HG03060 (cell line): ENCODE results near the gene CFAP97D1.

Experiments used
- ATAC-seq: cut with Tn5 transposase; IDR thresholded peaks from one replicate; pipeline ENCODE4 v1.9.1; 2021; ENCODE audit warnings: low read depth, moderate number of reproducible peaks; ENCODE audit not compliant: unreplicated experiment

CFAP97D1 gene

GRCh38 chr17:43767713-43768059, 12.5 kb upstream of the CFAP97D1 start:
- no peak for ATAC-seq

GRCh38 chr17:43768382-43768781, 11.9 kb upstream of the CFAP97D1 start:
- ATAC-seq, result no peak

GRCh38 chr17:43768943-43769342, 11.3 kb upstream of the CFAP97D1 start:
- ATAC-seq, result no peak

DNA sequence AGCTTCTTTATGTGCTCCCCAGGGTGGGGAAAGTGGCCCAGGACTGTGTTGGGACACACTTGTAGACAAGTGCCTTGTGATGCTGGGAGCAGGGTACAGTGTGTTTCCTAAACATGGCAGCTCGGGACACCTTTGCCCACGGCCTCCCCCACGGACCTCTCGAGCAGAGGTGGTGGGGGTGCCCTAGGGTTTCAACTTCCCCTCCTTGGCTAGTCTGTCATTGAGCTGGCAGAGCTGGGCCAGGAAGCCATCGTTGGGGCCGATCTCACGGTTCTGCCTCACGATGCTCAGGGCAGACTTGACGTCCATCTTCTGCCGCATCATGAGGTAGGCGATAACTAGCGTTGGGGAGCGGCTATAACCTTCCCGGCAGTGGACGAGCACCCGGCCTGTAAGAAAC, 10.8 kb upstream of the CFAP97D1 start:
- no peak for ATAC-seq

DNA sequence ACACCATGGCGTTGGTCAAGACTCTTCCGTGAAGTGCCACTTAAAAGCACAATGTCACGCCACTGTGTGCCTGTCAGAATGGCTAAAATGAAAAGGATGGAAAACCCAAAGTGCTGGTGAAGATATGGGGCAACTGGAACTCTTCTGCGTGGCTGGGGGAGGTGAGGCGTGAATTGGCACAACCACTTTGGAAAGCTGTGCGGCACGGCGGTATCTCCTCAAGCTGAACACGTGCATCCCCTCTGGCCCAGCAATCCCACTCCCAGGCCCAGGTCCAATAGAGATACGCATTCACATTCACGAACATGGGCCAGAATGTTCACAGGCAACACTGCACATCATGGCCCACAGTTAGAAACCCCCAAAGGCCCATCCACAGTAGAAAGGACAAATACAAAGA, 10.4 kb upstream of the CFAP97D1 start:
- no peak for ATAC-seq

DNA sequence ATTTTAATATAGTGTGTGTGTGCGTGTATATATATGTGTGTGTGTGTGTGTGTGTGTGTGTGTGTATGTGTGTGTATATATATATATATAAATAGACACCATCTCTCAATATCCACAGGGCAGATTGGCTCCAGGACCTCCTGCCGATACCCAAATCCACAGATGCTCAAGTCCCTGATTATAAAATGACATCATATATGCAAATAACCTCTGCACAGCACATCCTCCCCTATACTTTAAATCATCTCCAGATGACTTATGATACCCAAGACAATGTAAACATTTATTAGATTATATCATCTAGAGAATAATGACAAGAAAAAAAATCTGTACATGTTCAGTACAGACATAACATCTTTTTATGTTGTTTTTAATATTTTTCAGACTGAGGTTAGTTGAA, 9.3 kb upstream of the CFAP97D1 start:
- no peak for ATAC-seq

DNA sequence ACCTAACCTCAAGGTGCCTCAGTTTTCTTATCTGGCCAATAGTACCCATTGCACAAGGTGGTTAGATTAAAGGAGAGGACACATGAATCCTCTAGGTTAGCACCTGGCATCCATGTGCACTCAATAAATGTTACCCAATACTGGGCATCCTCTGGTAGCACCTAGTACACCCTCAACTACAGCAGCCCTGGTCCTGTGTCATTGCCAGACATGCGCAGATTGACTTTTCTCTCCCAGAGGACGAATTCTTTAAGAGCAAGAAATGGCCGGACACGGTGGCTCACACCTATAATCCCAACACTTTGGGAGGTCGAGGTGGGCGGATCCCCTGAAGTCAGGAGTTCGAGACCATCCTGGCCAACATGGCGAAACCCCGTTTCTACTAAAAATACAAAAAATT, 8.8 kb upstream of the CFAP97D1 start:
- no peak for ATAC-seq

DNA sequence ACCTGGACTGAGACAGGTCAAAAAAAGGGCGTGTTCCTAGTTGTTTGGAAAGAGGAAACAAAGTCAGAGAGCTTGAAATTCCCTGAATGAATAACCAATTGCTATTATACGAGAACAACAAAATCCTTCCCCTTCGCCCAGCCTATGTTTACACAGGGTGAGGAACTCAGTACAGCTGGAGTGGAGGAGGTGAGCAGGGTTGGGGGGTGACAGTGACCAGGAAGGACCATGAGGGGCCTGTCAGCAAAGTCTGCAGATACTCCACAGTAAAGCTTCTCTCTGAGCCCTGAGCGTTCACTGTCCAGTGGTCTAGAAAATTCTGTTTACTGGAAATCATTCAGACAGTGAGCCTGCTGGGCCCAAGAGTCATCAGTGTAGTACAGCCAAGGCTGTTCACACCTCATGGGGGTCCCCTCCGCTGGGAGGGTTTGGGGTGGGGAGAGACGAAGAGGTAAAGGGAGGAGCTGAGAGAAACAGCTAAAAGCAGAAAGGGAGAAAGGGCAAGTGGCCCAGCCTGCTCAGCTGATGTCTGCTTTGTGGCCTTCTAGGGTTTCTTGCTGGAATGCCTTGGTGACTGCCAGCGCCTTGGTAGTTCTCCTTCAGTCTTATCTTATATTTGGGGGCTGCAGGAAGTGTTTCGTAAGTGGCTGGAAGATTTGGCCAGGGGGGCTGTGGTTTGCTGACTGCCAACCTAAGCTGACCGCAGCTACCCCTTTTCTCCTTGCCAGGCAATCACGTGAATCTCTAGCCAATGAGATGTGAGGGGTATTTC, 7.2 kb upstream of the CFAP97D1 start:
- no peak for ATAC-seq

- no peak for ATAC-seq
Measured at GRCh38 chr17:43774304-43775250, 5.7 kb upstream of the CFAP97D1 start.

DNA sequence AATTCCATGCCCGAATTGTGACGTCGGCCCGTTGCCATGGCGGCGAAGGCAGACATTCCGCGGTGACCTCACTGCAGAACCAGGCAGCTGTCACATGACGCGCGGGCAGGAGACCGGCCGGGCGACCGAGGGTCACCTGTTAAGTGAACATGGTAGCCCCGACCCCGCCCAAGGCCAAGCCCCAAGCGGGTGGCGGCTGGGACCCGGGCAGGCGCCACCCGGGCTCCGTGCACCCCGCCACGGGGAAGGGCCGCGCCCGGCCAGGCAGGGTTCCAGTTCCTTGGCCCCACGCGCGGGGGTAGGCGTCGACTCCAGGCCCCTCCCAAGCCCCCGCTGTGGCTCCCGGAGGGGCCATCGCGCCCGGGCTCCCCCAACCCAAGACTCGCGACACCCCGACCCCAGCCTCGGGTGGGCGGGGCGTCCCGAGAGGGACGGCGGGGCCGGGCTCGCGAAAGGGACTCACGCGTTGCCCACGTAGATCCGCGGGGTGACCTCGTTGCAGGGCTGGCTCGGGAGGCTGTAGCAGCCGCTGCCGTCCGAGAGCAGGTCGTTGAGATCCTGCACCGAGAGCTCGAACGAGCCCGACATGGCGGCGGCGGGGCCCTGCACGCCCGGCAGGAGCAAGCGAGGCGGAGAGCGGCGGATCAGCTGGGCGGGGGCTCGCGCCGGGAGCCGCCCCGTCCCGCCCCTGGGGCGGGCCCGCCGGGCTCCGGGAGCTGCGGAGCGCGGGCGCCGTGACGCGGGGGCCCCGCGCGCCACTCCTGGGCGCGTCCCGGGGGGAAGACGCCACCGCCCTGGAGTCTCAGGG, 1.7 kb upstream of the CFAP97D1 start, which contains the start of gene DUSP3:
Gene DUSP3, minus strand, starts transcription at position 641 of the 808 bp plus-strand sequence. Its CDS starts 53 bp downstream, at position 588.
- ATAC-seq, result no peak

DNA sequence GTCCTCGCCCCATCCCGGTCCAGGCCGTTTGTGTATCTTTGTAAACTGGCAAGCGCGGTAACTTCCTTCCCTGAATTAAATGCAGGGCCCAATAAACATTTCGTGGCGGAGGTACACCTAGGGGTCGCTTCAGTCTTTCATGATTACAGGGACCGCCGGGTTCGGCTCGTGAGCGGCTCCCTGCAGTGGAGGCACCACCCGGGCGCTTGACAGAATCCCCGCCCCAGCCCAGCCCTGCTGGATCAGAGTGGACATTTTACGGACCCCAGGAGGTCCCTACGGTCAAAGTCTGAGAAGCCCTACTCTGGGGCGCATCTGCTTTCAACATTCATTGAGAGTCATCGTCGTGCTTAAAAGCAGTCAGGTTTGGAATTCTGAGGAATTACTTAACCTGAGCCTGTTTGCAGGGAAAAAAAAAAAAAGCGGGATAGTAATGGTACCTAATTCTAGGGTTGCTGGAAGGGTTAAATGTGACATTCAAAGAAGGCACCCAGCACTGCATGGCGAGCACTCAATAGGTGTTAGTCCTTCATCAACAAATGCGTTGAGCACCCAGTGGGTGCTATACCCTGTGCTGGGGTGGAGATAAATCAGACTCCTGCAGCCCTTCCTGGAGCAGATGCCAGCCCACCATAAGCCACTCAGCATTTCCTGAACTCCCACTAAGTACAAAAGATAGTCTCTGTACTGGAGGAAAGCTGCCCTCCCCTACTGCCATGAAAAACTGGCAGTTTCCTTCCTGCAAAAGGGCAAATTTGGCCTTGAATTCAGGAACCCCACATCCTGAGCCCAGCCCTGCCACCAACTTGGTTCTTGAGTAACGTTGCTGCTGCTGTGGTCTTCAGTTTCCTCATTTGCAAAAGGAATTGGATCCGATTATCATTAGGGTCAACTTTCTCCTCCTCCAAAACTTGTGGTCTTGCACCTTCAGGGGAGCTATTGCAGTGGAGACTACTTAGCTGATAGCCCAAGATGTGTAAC, 800 bp upstream of the CFAP97D1 start:
- ATAC-seq, result no peak

DNA sequence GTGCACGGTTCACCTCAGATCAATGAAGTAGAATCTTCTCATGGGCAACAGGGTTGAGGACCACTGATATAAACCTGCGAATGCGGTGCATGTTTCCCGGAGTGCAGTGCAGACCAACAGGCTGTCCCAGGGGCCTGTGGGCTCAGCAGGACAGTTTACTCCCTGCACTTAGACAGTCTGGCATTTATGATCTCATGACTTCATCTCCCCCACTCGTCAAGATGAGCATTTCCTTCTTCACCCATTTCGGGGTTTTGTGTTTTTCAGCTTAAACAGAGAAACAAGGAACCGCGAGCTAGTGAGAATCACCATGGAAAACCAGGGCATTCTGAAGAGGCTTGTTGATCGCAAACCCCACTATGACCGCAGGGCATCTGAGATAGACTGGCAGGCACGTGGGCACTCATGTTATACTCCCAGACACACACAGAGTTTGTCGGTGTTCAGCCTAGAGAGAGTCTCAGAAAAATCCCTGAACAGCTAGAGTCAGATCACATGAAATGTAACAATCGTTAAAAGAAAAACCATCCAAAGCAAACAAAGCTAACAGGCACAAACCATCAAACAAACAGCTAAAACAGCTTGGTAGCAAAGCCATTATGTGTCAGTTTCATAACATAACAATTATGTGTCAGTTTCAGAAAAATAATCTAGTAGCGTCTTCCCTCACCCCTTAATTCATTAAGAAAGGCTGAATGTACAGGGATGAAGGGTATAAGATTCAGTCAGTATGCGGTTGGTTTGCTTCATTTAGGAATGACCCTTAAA, 2.9 kb downstream of the CFAP97D1 start:
- no peak for ATAC-seq

- ATAC-seq, result no peak
Measured at GRCh38 chr17:43784068-43784467, 3.8 kb downstream of the CFAP97D1 start.

DNA sequence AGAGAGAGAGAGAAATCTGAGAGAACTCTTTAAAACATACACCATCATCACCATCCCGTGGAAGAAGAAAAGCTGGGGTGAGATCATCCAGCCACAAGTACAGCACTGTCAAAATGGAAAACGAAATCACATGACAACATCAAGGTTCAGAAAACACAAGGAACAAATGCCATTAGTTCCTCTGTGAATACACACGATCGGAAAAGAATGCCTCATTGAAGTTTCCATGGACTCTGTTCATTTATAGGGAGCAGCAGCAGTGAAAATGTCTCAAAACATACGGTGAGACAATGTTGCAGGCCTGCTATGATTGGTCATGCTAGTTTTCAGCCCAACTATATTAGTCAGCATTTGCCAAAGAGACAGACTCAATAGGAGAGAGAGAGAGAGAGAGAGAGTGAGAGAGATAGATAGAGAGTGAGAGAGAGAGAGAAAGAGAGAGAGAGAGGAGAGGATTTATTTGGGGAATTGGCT, 4.4 kb downstream of the CFAP97D1 start:
- no peak for ATAC-seq

DNA sequence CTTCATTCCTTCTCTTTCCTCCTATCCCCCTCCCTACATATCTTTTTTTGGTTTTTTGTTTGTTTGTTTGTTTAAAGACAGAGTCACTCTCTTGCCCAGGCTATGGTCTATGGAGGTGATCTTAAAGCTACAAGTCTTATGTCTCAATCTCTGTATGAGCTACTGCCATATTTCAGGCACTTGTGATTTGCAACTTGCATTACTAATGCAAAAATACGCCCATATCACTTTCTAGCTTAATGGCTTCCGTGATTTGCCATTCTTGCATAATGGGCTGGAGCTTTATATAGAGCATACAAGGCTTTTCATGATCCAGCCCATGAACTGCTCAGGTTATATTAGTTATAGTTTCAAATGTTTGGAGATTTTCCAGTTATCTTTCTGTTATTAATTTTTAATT, 7.5 kb downstream of the CFAP97D1 start:
- ATAC-seq, result no peak

DNA sequence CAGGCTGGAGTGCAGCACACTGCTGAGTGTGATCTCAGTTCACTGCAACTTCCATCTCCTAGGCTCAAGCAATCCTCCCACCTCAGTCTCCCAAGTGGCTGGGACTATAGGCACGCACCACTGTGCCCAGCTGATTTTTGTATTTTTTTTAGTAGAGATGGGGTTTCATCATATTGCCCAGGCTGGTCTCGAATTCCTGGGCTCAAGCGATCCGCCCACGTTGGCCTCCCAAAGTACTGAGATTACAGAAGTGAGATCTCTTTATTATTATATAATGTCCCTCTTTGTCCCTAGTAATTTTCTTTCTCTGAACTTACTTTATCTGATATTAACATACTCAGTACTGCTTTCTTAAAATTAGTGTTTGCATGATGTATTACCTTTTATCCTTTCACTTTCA, 8.3 kb downstream of the CFAP97D1 start:
- no peak for ATAC-seq

GRCh38 chr17:43789482-43789881, 9.2 kb downstream of the CFAP97D1 start:
- ATAC-seq, result no peak

GRCh38 chr17:43790311-43790940, 10.2 kb downstream of the CFAP97D1 start:
- no peak for ATAC-seq
